Activated T-helper 2 cell treated with anti-CD3 and anti-CD28 coated beads, Interferon-gamma antibody, Interleukin-2, Interleukin-4, amounts not matched to agents 10 μg/mL and 5 μg/mL and 100 μg/mL, durations not matched to agents 14 hours and 24 hours and 36 hours (primary cell): ENCODE data around the gene SLC35F4. TPM values are rescaled to one million over a fixed set of nuclear protein-coding genes. Genes with fewer than 3 reads are reported as not detected.
"Not testable (repeated sequence)": the region's sequence is repeated elsewhere in the genome, so short reads cannot be mapped to it uniquely, and the experiment has no call there.

Source experiments
- DNase-seq: peaks from one replicate; pipeline ENCODE4 v3.0.0; 2021; ENCODE audit warnings: low spot score
- H3K27ac Mint-ChIP-seq: one replicate; pipeline ENCODE4 v1.8.0; 2021; ENCODE audit warnings: mixed read lengths
- H3K27me3 Mint-ChIP-seq: one replicate; pipeline ENCODE4 v1.8.0; 2021; ENCODE audit warnings: low read depth, mixed read lengths
- H3K36me3 Mint-ChIP-seq: one replicate; pipeline ENCODE4 v1.8.0; 2021; ENCODE audit warnings: low read depth, mixed read lengths
- H3K4me1 Mint-ChIP-seq: one replicate; pipeline ENCODE4 v1.8.0; 2021; ENCODE audit warnings: low read depth, mixed read lengths
- H3K4me3 Mint-ChIP-seq: one replicate; pipeline ENCODE4 v1.8.0; 2021; ENCODE audit warnings: low read depth, mild to moderate bottlenecking, moderate library complexity, mixed read lengths
- H3K9me3 Mint-ChIP-seq: one replicate; pipeline ENCODE4 v1.8.0; 2021; ENCODE audit warnings: mixed read lengths
- intact Hi-C: fragments of 100-400 bp; cut with micrococcal nuclease; formaldehyde crosslinking; loops from one replicate; pipeline ENCODE4 v1.15.1; 2023
- total RNA-seq: library from RNA; stranded (reverse); gene quantifications from 2 replicates; pipeline ENCODE4 v1.2.3, GENCODE V29; 2022

Gene SLC35F4
- total RNA-seq, 1 donor from 2014 or later = not detected

GRCh38 chr14:57755018-57755521 is 110.8 kb downstream of the SLC35F4 start:
- no peak for DNase-seq
- Mint-ChIP-seq H3K27ac (no peak overlapping the region), H3K9me3 (no peaks in the 10 kb centered on the region), H3K36me3 (no peaks in the 10 kb centered on the region), H3K4me1 (no peaks in the 10 kb centered on the region), H3K27me3 (no peaks in the 10 kb centered on the region), H3K4me3 (no peak overlapping the region)
- intact Hi-C loops = no loop called here

GRCh38 chr14:57754527-57754926 is 111.4 kb downstream of the SLC35F4 start:
- Mint-ChIP-seq H3K4me1 (no peaks in the 10 kb centered on the region), H3K36me3 (no peaks in the 10 kb centered on the region), H3K9me3 (no peaks in the 10 kb centered on the region), H3K4me3 (no peak overlapping the region), H3K27me3 (no peaks in the 10 kb centered on the region), H3K27ac (no peak overlapping the region)
- intact Hi-C loops = no loop called here
- no peak for DNase-seq

GRCh38 chr14:57753821-57754220 is 112.1 kb downstream of the SLC35F4 start:
- intact Hi-C loops = no loop called here
- no peaks in the 10 kb centered on the region for H3K4me1 Mint-ChIP-seq

GRCh38 chr14:57752142-57752695 is 113.7 kb downstream of the SLC35F4 start:
- H3K27me3 Mint-ChIP-seq, H3K27ac Mint-ChIP-seq, H3K9me3 Mint-ChIP-seq, H3K4me1 Mint-ChIP-seq, intact Hi-C loops, H3K4me3 Mint-ChIP-seq, DNase-seq, H3K36me3 Mint-ChIP-seq: not testable (repeated sequence)

More at GRCh38 chr14:57753821-57754220, 112.1 kb downstream of the SLC35F4 start:
- Mint-ChIP-seq H3K36me3 (no peaks in the 10 kb centered on the region), H3K27me3 (no peaks in the 10 kb centered on the region), H3K9me3 (no peaks in the 10 kb centered on the region), H3K27ac (no peak overlapping the region), H3K4me3 (no peak overlapping the region)
- no peak for DNase-seq

GRCh38 chr14:57751400-57751799 is 114.5 kb downstream of the SLC35F4 start:
- Mint-ChIP-seq H3K9me3 (no peaks in the 10 kb centered on the region), H3K4me3 (no peak overlapping the region), H3K27me3 (no peaks in the 10 kb centered on the region), H3K27ac (no peak overlapping the region), H3K36me3 (no peaks in the 10 kb centered on the region), H3K4me1 (no peaks in the 10 kb centered on the region)
- DNase-seq = no peak
- intact Hi-C loops = no loop called here

- no peaks in the 10 kb centered on the region for H3K4me1 Mint-ChIP-seq
- no peaks in the 10 kb centered on the region for H3K27me3 Mint-ChIP-seq
- no peaks in the 10 kb centered on the region for H3K9me3 Mint-ChIP-seq
- H3K36me3 Mint-ChIP-seq = no peaks in the 10 kb centered on the region
- DNase-seq = no peak
- H3K27ac Mint-ChIP-seq = no peak overlapping the region
- intact Hi-C loops = no loop called here
- H3K4me3 Mint-ChIP-seq = no peak overlapping the region
These were observed 116.6 kb downstream of the SLC35F4 start for GRCh38 chr14:57749267-57749666.

- no peaks in the 10 kb centered on the region for H3K27me3 Mint-ChIP-seq
- H3K27ac Mint-ChIP-seq = no peak overlapping the region
- intact Hi-C loops = no loop called here
- H3K9me3 Mint-ChIP-seq = peaks cover 1% of the 10 kb centered on the region
- no peak for DNase-seq
- H3K4me3 Mint-ChIP-seq = no peak overlapping the region
- H3K4me1 Mint-ChIP-seq = no peaks in the 10 kb centered on the region
- no peaks in the 10 kb centered on the region for H3K36me3 Mint-ChIP-seq
These were observed 117.6 kb downstream of the SLC35F4 start for GRCh38 chr14:57748279-57748678.

- DNase-seq = no peak
- no peaks in the 10 kb centered on the region for H3K4me1 Mint-ChIP-seq
These were observed 118.9 kb downstream of the SLC35F4 start for GRCh38 chr14:57747036-57747435.

GRCh38 chr14:57746563-57746962 is 119.3 kb downstream of the SLC35F4 start:
- intact Hi-C loops = no loop called here
- Mint-ChIP-seq H3K4me1 (no peaks in the 10 kb centered on the region), H3K27me3 (no peaks in the 10 kb centered on the region), H3K36me3 (no peaks in the 10 kb centered on the region), H3K9me3 (peaks cover 11% of the 10 kb centered on the region), H3K4me3 (no peak overlapping the region), H3K27ac (no peak overlapping the region)
- no peak for DNase-seq

More at GRCh38 chr14:57747036-57747435, 118.9 kb downstream of the SLC35F4 start:
- Mint-ChIP-seq H3K36me3 (no peaks in the 10 kb centered on the region), H3K9me3 (peaks cover 11% of the 10 kb centered on the region), H3K4me3 (no peak overlapping the region), H3K27me3 (no peaks in the 10 kb centered on the region), H3K27ac (no peak overlapping the region)
- intact Hi-C loops = no loop called here

GRCh38 chr14:57739516-57739915 is 126.4 kb downstream of the SLC35F4 start:
- Mint-ChIP-seq H3K27me3 (no peaks in the 10 kb centered on the region), H3K36me3 (no peaks in the 10 kb centered on the region), H3K9me3 (peaks cover 16% of the 10 kb centered on the region), H3K4me1 (no peaks in the 10 kb centered on the region), H3K4me3 (no peak overlapping the region), H3K27ac (no peak overlapping the region)
- intact Hi-C loops = no loop called here
- DNase-seq = no peak

GRCh38 chr14:57737598-57737997 is 128.3 kb downstream of the SLC35F4 start:
- peaks cover 7% of the 10 kb centered on the region for H3K9me3 Mint-ChIP-seq
- intact Hi-C loops = no loop called here
- H3K36me3 Mint-ChIP-seq = no peaks in the 10 kb centered on the region
- H3K4me3 Mint-ChIP-seq = no peak overlapping the region
- no peaks in the 10 kb centered on the region for H3K4me1 Mint-ChIP-seq
- no peak overlapping the region for H3K27ac Mint-ChIP-seq
- no peak for DNase-seq
- no peaks in the 10 kb centered on the region for H3K27me3 Mint-ChIP-seq

GRCh38 chr14:57736391-57736790 is 129.5 kb downstream of the SLC35F4 start:
- Mint-ChIP-seq H3K27ac (no peak overlapping the region), H3K4me1 (no peaks in the 10 kb centered on the region), H3K9me3 (peaks cover 3% of the 10 kb centered on the region), H3K27me3 (no peaks in the 10 kb centered on the region), H3K36me3 (no peaks in the 10 kb centered on the region), H3K4me3 (no peak overlapping the region)
- intact Hi-C loops = no loop called here
- no peak for DNase-seq

GRCh38 chr14:57735276-57735675 is 130.6 kb downstream of the SLC35F4 start:
- intact Hi-C loops = no loop called here
- Mint-ChIP-seq H3K27ac (no peak overlapping the region), H3K9me3 (no peaks in the 10 kb centered on the region), H3K36me3 (no peaks in the 10 kb centered on the region), H3K4me3 (no peak overlapping the region), H3K27me3 (no peaks in the 10 kb centered on the region), H3K4me1 (no peaks in the 10 kb centered on the region)
- DNase-seq = no peak
